LNCaP clone FGC (cell line): ENCODE measurements around the gene KNDC1.

Experiments used
- DNase-seq: peaks from one replicate; pipeline ENCODE4 v3.0.0-alpha.2; 2011; ENCODE audit warnings: low read depth
- H3K4me3 ChIP-seq: 2 replicates; pipeline ENCODE4 v1.5.1; 2011; ENCODE audit warnings: mild to moderate bottlenecking, low read depth, low read length, control low read depth
- TF ChIP-seq, protein P1 (sequence below): IDR thresholded peaks from 2 replicates; pipeline ENCODE4 v1.5.1; 2012; ENCODE audit warnings: mild to moderate bottlenecking; ENCODE audit not compliant: control insufficient read depth, insufficient read depth; ENCODE audit errors: extremely low read depth

Gene KNDC1

DNA sequence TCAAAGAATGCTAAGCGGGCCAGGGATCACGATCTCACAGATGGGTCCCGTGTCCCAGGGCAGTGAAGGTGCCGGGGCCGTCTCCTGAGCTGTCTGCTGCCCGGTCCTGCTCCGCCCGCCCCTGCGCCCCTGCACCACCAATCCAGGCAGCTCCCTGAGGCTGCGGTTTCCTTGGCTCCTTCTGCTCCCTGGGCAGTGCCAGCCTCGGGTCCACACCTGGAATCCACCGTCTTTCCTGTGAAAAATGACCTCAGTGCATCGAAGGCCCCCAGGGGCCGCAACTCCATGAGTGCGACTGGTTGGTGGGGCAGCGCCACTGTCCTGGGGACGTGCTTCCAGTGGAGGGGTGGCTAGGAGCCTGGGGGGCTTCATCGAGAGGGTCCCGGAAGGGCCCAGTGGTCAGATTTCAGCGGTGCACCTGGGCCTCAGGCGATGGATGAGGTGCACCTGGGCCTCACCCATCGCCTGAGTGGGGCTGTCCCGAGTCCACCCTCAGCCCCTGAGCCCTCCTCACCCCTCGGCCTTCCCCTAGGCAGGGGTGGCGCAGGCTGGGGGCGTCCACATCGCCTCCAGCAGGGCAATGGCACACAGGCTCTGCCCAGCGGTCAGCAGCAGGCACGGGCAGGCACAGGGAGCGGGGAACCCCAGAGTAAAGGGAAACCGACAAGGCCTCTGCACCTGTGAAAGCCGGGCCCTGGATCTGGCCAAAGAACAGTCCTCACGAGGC is 45.1 kb upstream of the KNDC1 start:
- no peak overlapping the region for H3K4me3 ChIP-seq
- no peak for DNase-seq
- TF ChIP-seq, protein P1, sequence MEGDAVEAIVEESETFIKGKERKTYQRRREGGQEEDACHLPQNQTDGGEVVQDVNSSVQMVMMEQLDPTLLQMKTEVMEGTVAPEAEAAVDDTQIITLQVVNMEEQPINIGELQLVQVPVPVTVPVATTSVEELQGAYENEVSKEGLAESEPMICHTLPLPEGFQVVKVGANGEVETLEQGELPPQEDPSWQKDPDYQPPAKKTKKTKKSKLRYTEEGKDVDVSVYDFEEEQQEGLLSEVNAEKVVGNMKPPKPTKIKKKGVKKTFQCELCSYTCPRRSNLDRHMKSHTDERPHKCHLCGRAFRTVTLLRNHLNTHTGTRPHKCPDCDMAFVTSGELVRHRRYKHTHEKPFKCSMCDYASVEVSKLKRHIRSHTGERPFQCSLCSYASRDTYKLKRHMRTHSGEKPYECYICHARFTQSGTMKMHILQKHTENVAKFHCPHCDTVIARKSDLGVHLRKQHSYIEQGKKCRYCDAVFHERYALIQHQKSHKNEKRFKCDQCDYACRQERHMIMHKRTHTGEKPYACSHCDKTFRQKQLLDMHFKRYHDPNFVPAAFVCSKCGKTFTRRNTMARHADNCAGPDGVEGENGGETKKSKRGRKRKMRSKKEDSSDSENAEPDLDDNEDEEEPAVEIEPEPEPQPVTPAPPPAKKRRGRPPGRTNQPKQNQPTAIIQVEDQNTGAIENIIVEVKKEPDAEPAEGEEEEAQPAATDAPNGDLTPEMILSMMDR: no peak

DNA sequence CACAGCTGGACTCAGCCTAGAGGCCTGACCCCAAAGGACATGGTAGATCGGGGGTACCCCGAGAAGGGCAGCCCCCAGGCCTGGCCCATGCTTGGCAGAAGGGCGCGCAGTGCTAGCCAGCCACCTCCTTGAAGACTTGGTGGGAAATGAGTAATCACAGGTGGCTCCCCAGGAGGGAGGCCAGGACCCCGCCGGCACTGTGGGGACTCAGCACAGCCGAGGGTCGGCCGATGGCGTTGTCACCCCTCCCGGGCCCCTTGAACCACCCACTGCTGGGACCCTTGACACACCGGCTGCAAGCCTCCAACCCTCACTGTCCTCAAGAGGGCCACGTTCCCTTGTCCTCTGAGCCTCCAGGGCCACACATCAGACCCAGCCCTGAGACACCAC is 44.6 kb upstream of the KNDC1 start:
- TF ChIP-seq, protein P1: no peak
- no peak for DNase-seq
- no peak overlapping the region for H3K4me3 ChIP-seq

DNA sequence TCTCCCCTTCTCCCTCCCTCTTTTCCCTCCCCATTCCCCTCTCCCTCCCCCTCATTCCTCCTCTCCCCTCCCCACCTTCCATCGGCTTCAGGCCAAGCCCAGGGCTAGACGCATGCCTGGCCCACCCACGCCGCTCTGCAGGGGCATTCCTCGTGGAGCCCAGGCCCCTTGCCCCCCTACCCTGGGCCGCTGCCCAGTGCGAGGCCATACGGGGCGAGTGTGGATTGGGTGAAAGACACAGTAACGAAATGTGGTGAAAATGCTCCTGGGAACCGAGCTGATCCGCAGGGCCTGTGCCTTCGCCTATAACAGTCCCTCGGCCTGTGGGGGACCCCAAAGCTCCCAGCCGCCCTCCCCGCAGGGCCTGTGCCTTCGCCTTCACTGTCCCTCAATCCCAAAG is 44.0 kb upstream of the KNDC1 start:
- TF ChIP-seq, protein P1: no peak
- no peak overlapping the region for H3K4me3 ChIP-seq
- no peak for DNase-seq

DNA sequence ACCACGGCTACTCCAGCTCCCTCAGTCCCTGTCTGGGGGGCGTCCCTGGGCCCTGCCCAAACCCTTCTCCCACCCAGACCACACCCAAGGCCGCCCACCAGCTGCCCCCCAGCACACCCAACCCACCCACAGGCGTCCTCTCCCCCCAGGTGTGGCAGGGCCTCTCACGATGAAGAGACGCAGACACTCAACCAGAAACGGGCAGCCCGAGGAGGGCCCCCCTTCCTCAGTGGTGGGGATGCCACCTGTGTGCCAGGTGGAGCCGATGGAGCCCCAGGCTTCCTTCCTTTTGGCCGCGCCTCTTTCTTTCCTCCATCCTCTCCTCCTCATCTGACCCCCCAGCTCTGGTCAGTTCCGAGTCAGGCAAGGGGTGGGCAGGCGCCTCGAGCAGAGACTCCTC is 43.6 kb upstream of the KNDC1 start:
- H3K4me3 ChIP-seq: no peak overlapping the region
- TF ChIP-seq, protein P1: no peak
- DNase-seq: no peak

DNA sequence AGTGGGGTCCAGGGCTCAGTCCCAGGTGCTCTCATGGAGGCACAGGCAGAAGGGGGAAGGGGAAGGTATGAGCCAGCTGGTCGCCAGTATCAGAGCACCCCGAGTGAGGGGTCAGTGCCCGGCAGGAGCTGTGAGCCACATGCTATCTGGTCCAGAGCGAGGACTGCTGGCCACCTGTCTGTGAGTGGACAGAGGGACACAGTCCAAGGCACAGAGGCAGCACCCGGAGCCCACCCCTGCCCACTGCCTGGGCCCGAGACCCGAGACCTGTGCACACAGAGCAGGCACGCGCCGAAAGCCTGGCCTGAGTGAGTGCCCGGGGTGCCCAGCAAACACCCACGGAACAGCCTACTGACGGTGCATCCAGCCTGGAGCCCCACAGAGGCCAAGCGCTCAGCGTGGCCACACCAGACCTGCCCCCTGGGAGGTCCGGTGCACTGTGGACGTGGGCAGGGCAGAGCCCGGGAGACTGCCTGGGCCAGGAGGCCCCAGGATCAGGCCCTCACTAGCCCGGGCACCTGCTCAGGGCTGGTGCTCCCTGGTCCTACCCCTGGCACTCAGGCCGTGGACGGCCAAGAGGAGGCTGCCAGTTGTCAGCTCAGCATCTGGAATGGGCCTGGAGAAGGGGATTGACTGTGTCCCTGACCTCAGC is 42.9 kb upstream of the KNDC1 start:
- DNase-seq: no peak
- TF ChIP-seq, protein P1: no peak
- no peak overlapping the region for H3K4me3 ChIP-seq

DNA sequence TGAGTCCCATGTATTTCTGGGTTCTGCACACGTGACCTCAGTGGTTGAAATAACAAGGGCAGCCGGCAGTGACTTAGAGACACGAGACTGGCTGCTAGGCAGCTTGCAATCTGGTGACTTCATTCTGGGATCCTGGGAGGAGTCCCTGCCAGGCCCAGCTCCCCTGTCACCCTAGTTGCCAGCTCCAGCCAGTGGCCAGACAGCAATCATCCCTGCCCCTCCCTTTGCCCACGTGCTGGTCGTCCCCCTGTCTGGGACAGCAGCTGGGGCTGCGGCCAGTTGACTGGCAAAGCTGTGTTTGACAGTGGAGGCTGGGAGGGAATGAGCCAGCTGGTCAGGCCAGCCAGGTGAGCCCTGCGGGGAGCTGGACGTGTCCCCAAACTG is 42.3 kb upstream of the KNDC1 start:
- no peak for DNase-seq
- TF ChIP-seq, protein P1: no peak
- H3K4me3 ChIP-seq: no peak overlapping the region

DNA sequence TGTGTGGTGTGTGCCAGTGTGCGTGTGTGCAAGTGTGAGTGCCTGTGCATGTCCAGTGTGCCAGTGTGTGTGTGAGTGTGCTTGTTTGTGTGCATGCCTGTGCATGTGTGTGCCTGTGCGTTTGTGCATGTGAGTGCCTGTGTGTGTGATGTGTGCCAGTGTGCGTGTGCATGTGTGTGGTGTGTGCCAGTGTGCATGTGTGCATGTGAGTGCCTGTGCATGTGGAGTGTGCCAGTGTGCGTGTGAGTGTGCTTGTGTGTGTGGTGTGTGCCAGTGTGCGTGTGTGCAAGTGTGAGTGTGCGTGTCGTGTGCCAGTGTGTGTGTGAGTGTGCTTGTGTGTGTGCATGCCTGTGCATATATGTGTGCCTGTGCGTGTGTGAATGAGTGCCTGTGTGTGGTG is 38.5 kb upstream of the KNDC1 start:
- no peak for DNase-seq
- TF ChIP-seq, protein P1: no peak
- H3K4me3 ChIP-seq: no peak overlapping the region
